CD4-positive, alpha-beta T cell (primary cell): ENCODE data around the gene KRTAP9-2. TPM values are rescaled to one million over a fixed set of nuclear protein-coding genes. Genes with fewer than 3 reads are reported as not detected.

Experiments
- ATAC-seq: fragments of 200-7000 bp; cut with Tn5 transposase; one replicate; pipeline ENCODE4 v1.10.0; 2022; ENCODE audit warnings: mild to moderate bottlenecking; ENCODE audit not compliant: poor library complexity
- CTCF ChIA-PET: fragments of 350-600 bp; sonication (Branson Sonifier 250); formaldehyde crosslinking; loops from one replicate; lab custom pipeline; 2021; ENCODE audit warnings: antibody characterized with exemption, inconsistent platforms; lab: Charles Lee
- POLR2A ChIA-PET: fragments of 350-600 bp; sonication (Branson Sonifier 250); formaldehyde crosslinking; loops from one replicate; lab custom pipeline; 2021; ENCODE audit warnings: antibody characterized with exemption, inconsistent platforms; lab: Charles Lee
- DNase-seq, 14 experiments: peaks; one replicate each; pipeline ENCODE4 v3.0.0-alpha.2; 2013 to 2020; ENCODE audit warnings: mixed read lengths in 2 of 14
- H3K27ac ChIP-seq, 2 donors: one replicate each; pipeline versions ENCODE4 v1.5.1 to v1.7.0; 2013; ENCODE audit warnings: low read length in 2 of 2, low read depth in 1 of 2, mild to moderate bottlenecking in 1 of 2
- H3K27me3 ChIP-seq, 2 experiments: 1 replicate in 1 of 2; 2 replicates in 1 of 2; pipeline versions ENCODE4 v1.6.1 to v1.7.0; 2013; ENCODE audit warnings: low read length in 2 of 2, control low read depth in 1 of 2, mild to moderate bottlenecking in 1 of 2, moderate library complexity in 1 of 2; ENCODE audit not compliant: insufficient read depth in 2 of 2, control insufficient read depth in 1 of 2
- H3K36me3 ChIP-seq: one replicate; pipeline ENCODE4 v1.6.1; 2013; ENCODE audit warnings: low read length, control low read depth; ENCODE audit not compliant: insufficient read depth
- H3K4me1 ChIP-seq: one replicate; pipeline ENCODE4 v1.6.1; 2013; ENCODE audit warnings: low read length, control low read depth; ENCODE audit not compliant: insufficient read depth
- H3K4me3 ChIP-seq: one replicate; pipeline ENCODE4 v1.5.1; 2013; ENCODE audit warnings: mild to moderate bottlenecking, low read length, moderate library complexity
- H3K9me3 ChIP-seq, 2 experiments: 1 replicate in 1 of 2; 2 replicates in 1 of 2; pipeline versions ENCODE4 v1.6.1 to v1.7.0; 2013; ENCODE audit warnings: low read length in 2 of 2, mild to moderate bottlenecking in 2 of 2, control low read depth in 1 of 2, moderate library complexity in 1 of 2; ENCODE audit not compliant: control insufficient read depth in 1 of 2, insufficient read depth in 1 of 2
- H3K27ac Mint-ChIP-seq: one replicate; pipeline ENCODE4 v1.8.0; 2020; ENCODE audit warnings: mixed read lengths
- H3K27me3 Mint-ChIP-seq: one replicate; pipeline ENCODE4 v1.8.0; 2021; ENCODE audit warnings: mixed read lengths
- H3K36me3 Mint-ChIP-seq: one replicate; pipeline ENCODE4 v1.8.0; 2021; ENCODE audit warnings: low read depth, mixed read lengths
- H3K4me1 Mint-ChIP-seq: one replicate; pipeline ENCODE4 v1.8.0; 2021; ENCODE audit warnings: low read depth, mixed read lengths
- H3K4me3 Mint-ChIP-seq: one replicate; pipeline ENCODE4 v1.8.0; 2020; ENCODE audit warnings: mild to moderate bottlenecking, mixed read lengths
- H3K9me3 Mint-ChIP-seq: one replicate; pipeline ENCODE4 v1.8.0; 2020; ENCODE audit warnings: mixed read lengths
- intact Hi-C, 2 experiments: fragments of 100-400 bp; cut with DNase I in 1 of 2; cut with micrococcal nuclease in 1 of 2; formaldehyde crosslinking; loops; one replicate each; pipeline versions ENCODE4 v1.15.1 to v1.9.0; 2023 to 2025; cut with DNase I, micrococcal nuclease
- total RNA-seq, 174 experiments: library from RNA in 2 of 174; stranded (reverse) in 2 of 174; gene quantifications; one replicate each; pipeline ENCODE4 v1.2.3 and lab custom pipeline; 2021 to 2026
- TF ChIP-seq, protein P1 (sequence below): fragments of 200-600 bp; IDR thresholded peaks from one replicate; pipeline ENCODE4 v1.8.0; 2022; ENCODE audit warnings: antibody characterized with exemption, mild to moderate bottlenecking

KRTAP9-2 gene
- total RNA-seq, 2 experiments from 2014 or later = not detected

DNA sequence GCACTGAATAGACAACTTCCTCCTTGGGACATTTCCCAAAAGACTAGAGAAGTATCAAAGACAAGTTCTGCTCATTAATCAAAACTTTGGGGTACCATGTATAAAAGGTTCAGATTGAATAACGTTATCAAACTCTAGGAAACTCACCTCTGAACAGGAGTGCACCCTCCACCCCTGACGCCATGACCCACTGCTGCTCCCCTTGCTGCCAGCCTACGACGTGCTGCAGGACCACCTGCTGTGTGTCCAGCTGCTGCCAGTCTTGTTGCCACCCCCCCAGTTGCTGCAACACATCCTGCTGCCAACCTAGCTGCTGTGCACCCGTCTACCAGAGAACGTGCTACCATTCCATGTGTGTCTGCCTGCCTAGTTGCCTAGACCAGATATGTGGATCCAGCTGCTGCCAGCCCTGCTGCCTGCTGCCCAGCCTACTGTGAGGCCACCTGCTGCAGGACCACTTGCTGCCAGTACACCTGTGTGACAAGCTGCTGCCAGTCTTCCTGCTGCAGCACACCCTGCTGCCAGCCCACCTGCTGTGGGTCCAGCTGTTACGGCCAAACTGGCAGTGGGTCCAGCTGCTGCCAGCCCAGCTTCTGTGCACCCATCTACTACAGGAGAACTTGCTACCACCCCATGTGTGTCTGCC, 13.8 kb upstream of the KRTAP9-2 start:
- Histone ChIP-seq H3K4me1 (no peaks in the 10 kb centered on the region), H3K9me3 (peaks cover 0 to 7% of the 10 kb centered on the region in 2 experiments), H3K36me3 (no peaks in the 10 kb centered on the region), H3K4me3 (no peak overlapping the region), H3K27ac (no peak overlapping the region), H3K27me3 (no peaks in the 10 kb centered on the region)
- POLR2A ChIA-PET = no interaction called here
- intact Hi-C loops = no loop called here
- no peak for DNase-seq
- Mint-ChIP-seq H3K4me3 (no peak overlapping the region), H3K9me3 (no peaks in the 10 kb centered on the region), H3K4me1 (peaks cover 13% of the 10 kb centered on the region), H3K36me3 (no peaks in the 10 kb centered on the region), H3K27me3 (peaks cover 31% of the 10 kb centered on the region), H3K27ac (no peak overlapping the region)
- ATAC-seq = no peak
- TF ChIP-seq, protein P1, sequence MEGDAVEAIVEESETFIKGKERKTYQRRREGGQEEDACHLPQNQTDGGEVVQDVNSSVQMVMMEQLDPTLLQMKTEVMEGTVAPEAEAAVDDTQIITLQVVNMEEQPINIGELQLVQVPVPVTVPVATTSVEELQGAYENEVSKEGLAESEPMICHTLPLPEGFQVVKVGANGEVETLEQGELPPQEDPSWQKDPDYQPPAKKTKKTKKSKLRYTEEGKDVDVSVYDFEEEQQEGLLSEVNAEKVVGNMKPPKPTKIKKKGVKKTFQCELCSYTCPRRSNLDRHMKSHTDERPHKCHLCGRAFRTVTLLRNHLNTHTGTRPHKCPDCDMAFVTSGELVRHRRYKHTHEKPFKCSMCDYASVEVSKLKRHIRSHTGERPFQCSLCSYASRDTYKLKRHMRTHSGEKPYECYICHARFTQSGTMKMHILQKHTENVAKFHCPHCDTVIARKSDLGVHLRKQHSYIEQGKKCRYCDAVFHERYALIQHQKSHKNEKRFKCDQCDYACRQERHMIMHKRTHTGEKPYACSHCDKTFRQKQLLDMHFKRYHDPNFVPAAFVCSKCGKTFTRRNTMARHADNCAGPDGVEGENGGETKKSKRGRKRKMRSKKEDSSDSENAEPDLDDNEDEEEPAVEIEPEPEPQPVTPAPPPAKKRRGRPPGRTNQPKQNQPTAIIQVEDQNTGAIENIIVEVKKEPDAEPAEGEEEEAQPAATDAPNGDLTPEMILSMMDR = no peak
- CTCF ChIA-PET = no interaction called here

DNA sequence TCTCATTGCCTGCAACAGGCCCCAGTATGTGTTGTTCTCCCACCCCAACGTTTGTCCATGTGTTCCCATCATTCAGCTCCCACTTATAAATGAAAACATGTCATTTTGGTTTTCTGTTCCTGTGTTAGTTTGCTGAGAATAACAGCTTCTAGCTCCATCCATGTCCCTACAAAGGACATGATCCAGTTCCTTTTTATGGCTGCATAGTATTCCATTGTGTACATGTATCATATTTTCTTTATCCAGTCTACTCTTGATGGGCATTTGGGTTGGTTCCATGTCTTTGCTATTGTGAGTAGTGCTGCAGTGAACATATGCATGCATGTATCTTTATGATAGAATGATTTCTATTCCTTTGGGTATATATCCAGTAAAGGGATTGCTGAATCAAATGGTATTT, 10.8 kb upstream of the KRTAP9-2 start:
- CTCF ChIA-PET = no interaction called here
- H3K36me3 ChIP-seq = no peaks in the 10 kb centered on the region
- Mint-ChIP-seq H3K9me3 (no peaks in the 10 kb centered on the region), H3K27me3 (peaks cover 17% of the 10 kb centered on the region), H3K36me3 (no peaks in the 10 kb centered on the region), H3K4me1 (peaks cover 13% of the 10 kb centered on the region), H3K4me3 (no peak overlapping the region), H3K27ac (no peak overlapping the region)
- ATAC-seq = no peak
- POLR2A ChIA-PET = no interaction called here
- H3K4me3 ChIP-seq = no peak overlapping the region
- no peaks in the 10 kb centered on the region for H3K27me3 ChIP-seq
- no peaks in the 10 kb centered on the region for H3K4me1 ChIP-seq
- H3K9me3 ChIP-seq = peaks cover 0 to 12% of the 10 kb centered on the region in 2 experiments
- TF ChIP-seq, protein P1 = no peak
- DNase-seq = no peak
- no peak overlapping the region for H3K27ac ChIP-seq
- intact Hi-C loops = no loop called here

DNA sequence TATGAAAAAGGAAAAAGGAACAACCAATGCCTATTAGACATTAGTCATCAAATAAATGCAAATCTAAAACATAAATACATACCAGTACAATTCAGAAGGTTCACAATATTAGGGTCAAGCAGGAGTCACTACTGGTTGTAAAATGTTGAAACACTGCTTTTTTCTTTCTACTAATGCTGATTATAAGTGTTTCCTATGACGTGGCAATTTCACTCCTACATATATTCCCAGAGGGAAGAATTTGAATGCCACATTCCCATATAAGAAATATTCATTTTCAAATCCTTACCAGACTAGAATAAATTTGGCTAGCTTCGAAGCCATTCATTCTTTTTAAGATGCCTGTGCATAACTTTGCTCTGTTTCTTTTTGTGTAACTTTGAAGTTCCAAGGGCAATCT, 2.6 kb upstream of the KRTAP9-2 start:
- CTCF ChIA-PET = no interaction called here
- TF ChIP-seq, protein P1 = no peak

More for the DNA sequence above, 2.6 kb upstream of the KRTAP9-2 start:
- no peaks in the 10 kb centered on the region for H3K4me1 Mint-ChIP-seq
- Histone ChIP-seq H3K27ac (no peak overlapping the region), H3K9me3 (peaks cover 0 to 5% of the 10 kb centered on the region in 2 experiments), H3K36me3 (no peaks in the 10 kb centered on the region), H3K27me3 (no peaks in the 10 kb centered on the region), H3K4me1 (no peaks in the 10 kb centered on the region), H3K4me3 (no peak overlapping the region)
- no peaks in the 10 kb centered on the region for H3K36me3 Mint-ChIP-seq
- DNase-seq = no peak
- no peak for ATAC-seq
- H3K9me3 Mint-ChIP-seq = no peaks in the 10 kb centered on the region
- intact Hi-C loops = no loop called here
- no peak overlapping the region for H3K27ac Mint-ChIP-seq
- POLR2A ChIA-PET = no interaction called here
- H3K4me3 Mint-ChIP-seq = no peak overlapping the region
- peaks cover 10% of the 10 kb centered on the region for H3K27me3 Mint-ChIP-seq
